ENCODE measurements around the gene GNG8.
A peak's percentile ranks its signal among the peaks of the same experiment; 100 is the strongest.

GNG8 gene

GRCh38 chr19:46635920-46636761 lies at the start of gene GNG8:
Gene GNG8, minus strand, starts transcription at chr19:46636202. Its CDS starts 1,520 bp downstream, at chr19:46634682.
- DNase-seq, result no peak

- no peak for DNase-seq
Observed at GRCh38 chr19:46685189-46685588, 49.2 kb upstream of the GNG8 start.

GRCh38 chr19:46678110-46678732 lies 42.2 kb upstream of the GNG8 start:
- peak; percentile 51 to 56 for DNase-seq

DNA sequence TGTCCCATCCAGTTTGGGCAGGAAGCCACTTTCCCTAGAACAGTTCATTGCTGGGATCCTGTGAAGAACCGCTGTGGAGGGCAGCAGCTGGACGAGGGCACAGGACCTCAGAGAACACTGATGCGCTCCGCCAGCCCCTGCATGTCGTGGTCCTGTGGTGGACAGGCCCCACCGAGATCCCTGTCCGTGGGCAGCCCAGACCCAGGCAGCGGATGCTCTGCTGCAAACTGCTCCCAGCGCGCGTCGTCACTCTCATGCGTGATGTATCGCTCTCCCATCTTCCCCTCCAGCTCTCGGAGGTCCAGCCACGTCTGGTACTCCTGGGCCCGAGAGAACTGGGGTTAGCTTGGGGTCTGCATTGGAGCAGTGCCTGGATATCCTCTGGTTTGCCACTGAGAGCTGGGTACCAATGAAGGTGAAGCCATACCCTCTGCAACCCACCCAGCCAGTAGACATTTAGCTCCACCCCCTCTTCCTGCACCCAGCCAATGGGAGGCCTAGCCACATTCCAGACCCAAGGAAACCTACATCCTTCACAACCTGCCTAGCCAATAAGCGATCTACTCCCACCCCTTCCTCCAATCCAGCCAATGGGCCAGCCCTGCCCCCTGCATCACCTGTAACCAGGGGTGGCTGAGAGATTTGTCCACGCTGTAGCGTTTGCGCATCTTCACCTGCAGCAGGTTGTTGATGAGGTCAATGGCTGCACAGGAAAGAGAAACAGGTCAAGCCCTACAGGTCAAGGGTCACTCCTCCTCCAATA lies 38.6 kb upstream of the GNG8 start:
- DNase-seq, result no peak

DNA sequence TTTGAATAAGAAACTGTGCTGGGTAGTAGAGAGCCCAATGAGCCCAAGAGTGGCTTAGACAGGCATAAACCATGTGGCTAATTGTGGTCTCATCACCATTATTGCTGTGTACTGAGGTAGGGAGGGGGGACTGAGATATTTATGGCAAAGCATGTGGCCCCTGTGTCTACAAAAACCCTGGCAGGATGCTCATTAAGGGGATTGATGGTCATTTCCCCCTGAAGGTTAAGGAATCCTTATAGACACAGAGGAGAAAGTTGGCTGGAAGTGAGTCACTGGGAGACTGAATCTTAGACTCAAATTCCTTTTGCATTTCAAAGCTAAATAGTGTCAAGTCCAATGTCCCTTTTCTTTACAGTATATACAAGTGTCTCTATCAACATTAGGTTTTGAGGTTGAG lies 34.8 kb upstream of the GNG8 start:
- no peak for DNase-seq

- no peak for DNase-seq
Observed at GRCh38 chr19:46668662-46669061, 32.7 kb upstream of the GNG8 start.

DNA sequence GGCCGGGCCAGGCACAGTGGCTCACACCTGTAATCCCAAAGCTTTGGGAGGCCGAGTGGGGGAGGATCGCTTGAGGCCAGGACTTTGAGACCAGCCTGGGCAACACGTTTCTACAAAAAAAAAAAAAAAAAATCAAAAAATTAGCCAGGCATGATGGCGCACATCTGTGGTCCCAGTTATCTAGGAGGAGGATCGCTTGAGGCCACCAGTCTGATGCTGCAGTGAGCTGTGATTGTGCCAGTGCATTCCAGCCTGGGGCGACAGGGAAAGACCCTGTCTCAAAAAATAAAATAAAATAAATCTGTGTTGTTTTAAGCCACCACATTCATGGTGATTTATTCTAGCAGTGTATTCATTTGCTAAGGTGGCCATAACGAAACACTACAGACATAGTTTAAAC lies 29.1 kb upstream of the GNG8 start:
- DNase-seq, result no peak

DNA sequence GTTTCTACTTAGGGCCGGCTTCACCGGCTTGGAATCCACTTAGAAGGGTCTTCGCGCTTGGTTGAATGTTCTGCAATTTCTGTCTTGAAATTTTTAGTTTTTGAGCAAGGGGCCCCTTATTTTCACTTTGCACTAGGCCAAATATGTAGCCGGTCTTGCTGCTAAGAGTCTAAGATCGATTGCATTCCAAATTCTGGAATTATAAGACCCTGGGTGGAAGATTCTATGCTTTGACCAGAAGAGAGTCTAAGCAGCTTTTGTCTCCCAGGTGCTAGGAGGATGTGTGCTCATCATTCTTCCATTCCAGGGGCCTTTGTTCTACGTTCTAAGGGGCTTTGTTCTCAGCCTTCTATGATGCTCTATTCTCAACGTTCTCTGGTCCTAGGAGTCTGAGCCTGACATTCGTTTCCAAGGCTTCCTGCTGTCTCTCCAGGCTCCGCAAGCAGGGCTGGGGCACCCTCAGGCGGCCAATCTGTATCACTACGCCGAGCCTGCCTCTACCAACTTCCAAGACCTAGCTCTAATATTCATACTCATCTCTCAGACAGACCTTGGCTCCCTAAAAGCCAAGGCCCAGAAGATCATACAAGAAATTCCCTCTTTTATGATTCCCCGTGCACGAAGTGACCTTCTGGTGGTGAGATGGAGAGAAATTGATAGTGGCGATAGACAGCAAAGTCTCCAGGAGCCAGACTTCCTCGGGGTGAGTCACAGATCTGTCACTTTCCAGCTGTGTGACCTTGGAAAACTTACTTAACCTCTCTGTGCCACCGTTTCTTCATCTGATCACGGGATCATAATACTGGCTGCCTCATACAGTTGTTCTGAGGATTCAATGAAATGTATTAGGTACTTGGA lies 26.0 kb upstream of the GNG8 start:
- peak; percentile 66 to 70 for DNase-seq

DNA sequence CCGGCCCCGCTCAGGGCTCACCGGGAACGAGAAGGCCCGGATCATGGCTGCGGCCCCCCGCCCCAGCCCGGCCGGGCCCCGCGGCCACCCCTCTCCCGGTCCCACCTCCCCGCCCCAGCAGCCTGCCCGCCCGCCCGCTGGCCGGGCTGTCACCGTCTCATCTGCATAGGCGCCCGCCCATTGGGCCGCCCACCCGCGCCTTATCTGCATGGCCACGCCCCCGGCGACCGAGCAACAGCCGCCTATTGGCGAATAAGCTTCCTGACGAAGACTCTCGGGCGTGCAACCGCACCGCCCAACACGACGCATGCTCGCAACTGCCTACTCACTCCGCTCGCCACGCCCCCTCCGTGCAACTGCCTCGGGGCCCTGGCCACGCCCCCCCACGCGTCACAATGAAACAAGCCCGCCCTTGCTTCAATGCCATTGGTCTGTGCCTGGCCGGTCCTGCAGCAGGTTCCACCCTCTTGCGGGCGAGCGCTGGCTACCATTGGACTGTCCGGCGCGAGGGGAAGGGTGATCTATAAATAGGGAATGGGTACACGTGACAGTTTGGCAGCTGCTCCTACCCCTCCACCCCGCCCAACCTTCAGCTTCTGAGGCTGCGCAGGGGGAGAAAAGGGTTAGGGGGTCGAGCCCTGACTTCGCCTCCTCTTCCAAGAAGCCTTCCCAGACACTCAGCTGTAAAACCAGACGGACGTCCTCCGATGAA lies 25.2 kb upstream of the GNG8 start, which contains the start of gene DACT3:
Gene DACT3, minus strand, starts transcription at position 163 of the 712 bp plus-strand sequence. Its CDS starts 118 bp downstream, at position 45.
- DNase-seq, result peak; percentile 100

- DNase-seq, result no peak
Observed at GRCh38 chr19:46660551-46661019, 24.6 kb upstream of the GNG8 start.

DNA sequence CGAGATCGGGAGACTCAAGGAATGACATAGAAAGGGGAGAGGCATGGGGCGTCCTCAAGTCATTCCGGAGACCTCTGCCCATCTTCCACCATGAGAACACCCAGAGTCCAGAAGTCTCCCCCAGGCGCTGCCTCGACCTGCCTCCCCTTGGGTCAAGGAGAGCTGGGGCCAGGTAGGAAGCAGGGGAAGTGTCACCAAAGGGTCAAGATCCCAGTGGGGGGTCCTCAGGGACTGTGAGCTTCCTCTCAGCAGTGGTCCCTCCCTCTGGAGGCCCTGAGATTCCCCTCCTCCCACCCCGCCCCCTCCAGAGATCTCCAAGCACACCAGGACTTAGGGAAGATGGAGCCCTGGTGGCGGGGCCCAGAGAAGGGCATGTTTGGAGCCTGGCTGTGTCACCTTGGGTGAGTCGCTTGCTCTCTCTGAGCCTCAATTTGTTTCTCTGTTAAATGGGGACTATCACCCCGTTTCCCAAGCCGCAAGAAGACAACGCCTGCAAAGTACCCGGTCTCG lies 24.1 kb upstream of the GNG8 start:
- DNase-seq, result no peak

- DNase-seq, result no peak
Observed at GRCh38 chr19:46659151-46660007, 23.4 kb upstream of the GNG8 start.

GRCh38 chr19:46656541-46656940 lies 20.5 kb upstream of the GNG8 start:
- DNase-seq, result no peak

- DNase-seq, result no peak
Observed at GRCh38 chr19:46654621-46655152, 18.7 kb upstream of the GNG8 start.

- no peak for DNase-seq
Observed at GRCh38 chr19:46650445-46650844, 14.4 kb upstream of the GNG8 start.

- no peak for DNase-seq
Observed at GRCh38 chr19:46648961-46649960, 13.3 kb upstream of the GNG8 start.

DNA sequence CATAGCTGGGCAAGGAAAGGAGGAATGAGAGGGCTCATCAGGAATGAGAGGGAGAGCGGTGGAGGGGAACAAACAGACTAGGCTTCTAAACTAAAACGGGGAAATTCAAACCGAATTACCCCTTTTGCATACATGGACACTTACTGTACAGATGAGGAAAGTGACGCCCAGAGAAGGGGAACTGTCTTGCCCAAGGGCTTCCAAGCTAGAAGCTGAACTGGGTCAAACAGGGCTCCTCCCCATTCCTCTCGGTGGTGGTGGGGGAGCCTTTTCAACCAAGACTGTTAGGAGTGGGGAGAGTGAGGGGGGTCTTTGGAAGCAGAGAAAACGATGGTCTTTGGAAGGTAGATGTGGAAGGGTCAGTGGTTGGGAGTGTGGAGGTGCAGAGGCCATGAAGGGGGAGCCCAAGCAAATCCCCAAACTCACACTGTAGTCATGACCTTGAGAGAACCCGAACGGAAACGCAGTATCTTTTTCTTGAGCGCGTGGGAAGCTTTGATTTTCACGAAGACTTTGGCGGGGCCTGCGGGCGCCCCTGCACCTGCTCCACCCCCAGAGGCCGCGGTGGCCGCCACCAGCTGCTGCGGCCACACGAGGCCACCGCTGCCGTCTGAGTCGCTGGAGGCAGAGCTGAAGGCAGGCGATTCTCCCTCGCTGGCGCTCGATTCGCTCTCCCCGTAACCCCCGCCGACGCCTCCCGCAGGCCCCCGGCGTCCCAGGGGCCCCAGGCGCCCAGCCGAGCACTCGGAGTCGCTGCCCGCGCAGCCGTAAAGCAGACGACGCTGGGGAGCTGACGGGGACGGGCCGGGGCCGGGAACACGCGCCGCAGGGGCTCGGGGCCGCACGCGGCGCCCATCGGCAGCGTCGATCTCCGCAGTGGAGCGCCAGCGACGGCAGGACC lies 12.3 kb upstream of the GNG8 start:
- DNase-seq, result no peak

DNA sequence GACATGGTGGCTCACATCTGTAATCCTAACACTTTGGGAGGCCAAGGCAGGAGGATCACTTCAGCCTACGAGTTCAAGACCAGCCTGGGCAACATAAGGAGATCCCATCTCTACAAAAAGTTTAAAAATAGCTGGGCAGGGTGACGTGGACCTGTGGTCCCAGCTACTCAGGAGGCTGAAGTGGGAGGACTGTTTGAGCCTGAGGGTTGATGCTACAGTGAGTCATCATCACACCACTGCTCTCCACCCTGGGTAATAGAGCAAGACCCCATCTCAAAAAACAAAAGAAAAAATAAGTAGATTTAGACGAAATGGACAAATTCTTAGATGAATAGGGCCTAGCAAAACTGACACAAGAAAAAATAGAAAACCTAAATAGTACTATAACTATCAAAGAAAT lies 10.4 kb upstream of the GNG8 start:
- DNase-seq, result no peak

All from stimulated activated CD4-positive, alpha-beta T cell treated with anti-CD3 and anti-CD28 coated beads, Interleukin-2, amount 100 ng/mL, for 48 hours (primary cell).